GM18861 (cell line): ENCODE data around the gene SMARCB1.

Experiments
- ATAC-seq: cut with Tn5 transposase; IDR thresholded peaks from one replicate; pipeline ENCODE4 v1.9.1; 2021; ENCODE audit not compliant: unreplicated experiment

SMARCB1 gene

DNA sequence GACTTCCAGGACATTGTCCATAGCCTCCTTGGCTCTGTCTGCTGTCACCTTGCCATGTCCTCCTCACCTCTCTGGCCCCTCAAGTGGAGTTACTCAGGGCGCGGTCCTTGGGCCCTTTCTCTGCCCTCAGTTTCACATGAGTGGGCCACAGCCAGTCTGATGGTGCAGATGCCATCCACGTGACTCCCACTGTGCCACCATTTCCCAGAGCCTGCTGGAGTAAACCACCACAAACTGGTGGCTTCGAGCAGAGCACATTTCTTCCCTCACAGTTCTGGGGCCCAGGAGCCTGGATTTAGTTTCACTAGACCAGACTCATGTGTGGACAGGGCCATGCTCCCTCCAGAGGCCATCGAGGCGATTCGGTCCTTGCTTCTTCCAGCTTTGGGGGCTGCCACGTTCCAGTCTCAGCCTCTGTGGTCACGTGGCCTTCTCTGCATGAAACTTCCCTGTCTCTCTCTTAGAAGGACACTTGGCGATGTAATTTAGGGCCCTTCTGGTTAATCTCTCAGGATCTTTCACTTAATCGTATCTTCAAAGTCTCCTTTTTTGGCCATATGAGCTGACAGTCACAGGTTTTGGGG, 14.6 kb downstream of the SMARCB1 start:
- peak; percentile 3 for ATAC-seq

DNA sequence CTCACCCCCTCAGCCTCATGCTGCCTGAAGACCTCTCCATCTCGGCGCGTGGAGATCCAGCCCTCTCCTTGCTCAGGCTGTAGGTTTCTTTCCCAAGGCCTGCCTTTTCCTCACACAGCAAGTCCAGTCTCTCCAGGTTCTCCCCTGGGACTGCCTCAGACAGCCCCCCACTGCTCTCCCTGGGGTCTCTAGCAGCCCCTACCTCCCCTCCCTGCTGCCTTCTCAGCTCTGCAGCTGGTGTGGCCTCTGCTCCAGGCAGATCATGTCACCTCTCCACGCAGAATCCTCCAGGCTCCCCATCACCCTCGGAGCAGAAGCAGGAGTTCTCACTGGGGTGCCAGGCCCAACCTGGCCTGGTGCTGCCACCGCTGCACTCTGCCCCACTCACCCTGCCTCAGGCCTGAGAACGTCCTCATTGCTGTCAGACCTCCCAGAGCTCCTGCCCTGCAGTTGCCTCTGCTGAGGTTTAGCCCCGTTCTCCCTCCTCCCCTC, 15.2 kb downstream of the SMARCB1 start:
- ATAC-seq, result no peak

DNA sequence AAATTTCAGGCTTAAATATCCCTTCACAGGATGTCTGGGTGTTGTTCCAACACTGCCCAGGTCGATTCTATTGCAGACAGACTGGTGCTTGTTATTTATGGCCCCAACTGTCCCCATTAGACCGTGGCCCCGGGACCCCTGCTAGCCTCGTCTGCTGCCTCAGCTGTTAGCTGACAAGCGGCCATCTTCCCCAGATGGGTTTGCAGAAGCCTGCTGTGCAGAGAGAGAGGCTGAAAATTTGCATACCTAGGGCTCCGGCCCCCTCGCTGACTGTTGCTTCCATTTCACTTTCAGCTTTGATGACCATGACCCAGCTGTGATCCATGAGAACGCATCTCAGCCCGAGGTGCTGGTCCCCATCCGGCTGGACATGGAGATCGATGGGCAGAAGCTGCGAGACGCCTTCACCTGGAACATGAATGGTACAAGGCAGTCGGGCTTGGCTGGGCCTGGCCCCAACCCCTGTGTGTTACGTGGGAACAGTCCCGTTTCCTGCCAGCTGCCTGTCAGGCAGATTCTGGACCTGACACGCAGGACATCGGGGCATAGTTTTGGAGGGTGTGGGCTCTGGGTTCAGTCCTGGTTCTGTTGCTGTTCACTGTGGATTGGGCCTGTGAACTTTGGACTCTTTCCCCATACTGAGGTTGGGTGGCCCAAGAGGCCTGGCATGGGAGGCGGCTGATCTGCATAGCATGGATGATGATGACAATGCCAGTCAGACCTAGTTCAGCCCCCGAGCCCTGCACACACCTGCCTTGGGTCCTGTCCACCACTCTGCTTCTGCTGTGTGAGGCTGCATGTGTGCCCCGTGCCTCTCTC, 16.4 kb downstream of the SMARCB1 start:
- no peak for ATAC-seq

DNA sequence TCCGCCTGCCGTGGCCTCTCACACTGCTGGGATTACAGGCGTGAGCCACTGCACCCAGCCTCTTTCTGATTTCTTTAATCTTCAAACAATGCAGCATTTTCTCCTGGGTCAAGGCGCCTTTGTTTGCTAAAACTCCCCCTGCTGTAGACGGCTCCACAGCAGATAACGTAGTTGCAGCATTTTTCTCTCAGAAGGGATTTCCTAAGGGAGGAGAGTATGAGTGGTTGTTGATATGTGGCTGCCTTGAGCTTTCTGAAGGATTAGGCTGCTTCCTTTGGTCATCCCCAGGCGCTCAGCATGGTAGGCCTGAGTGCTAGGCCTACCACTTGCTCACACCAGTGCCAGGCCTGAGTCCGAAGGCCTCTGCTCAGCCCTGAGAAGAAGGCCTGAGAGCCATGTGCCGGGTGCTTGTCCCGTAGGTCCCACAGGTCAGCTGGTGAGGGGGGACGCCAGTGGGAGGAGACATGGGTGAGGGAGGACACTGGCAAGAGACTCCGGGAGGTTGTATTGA, 18.1 kb downstream of the SMARCB1 start:
- ATAC-seq, result no peak

DNA sequence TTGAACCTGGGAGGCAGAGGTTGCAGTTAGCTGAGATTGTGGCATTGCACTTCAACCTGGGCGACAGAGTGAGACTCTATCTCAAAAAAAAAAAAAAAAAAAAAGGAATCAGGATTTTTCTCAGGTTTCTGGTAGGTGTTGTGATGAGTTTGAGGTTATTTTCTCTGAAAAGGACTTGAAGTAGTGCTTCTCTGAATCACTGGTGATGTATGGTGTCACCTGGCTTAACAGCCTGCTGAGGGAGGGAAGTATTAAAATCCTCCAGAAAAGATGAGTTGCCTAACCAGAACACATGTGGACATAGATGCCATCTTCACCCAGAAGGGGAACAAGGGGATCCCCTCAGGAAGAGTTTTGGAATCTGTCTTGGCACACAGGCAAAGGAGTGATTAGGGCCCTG, 20.1 kb downstream of the SMARCB1 start:
- ATAC-seq, result no peak

DNA sequence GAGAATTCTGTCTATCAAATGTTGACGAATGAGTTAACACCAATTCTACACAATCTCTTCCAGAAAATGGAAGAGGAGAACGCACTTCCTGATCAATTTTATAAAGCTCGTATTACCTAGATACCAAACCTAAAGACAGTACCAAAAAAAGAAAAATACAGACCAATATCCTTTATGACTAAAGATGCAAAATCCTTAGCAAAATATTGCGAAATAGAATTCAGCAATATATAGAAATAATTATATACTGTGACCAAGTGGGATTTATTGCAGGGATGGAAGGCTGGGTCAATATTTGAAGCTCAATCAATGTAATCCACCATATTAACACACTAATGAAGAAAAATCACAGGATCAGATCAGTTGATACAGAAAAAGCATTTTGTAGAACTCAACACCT, 25.6 kb downstream of the SMARCB1 start:
- ATAC-seq, result no peak

DNA sequence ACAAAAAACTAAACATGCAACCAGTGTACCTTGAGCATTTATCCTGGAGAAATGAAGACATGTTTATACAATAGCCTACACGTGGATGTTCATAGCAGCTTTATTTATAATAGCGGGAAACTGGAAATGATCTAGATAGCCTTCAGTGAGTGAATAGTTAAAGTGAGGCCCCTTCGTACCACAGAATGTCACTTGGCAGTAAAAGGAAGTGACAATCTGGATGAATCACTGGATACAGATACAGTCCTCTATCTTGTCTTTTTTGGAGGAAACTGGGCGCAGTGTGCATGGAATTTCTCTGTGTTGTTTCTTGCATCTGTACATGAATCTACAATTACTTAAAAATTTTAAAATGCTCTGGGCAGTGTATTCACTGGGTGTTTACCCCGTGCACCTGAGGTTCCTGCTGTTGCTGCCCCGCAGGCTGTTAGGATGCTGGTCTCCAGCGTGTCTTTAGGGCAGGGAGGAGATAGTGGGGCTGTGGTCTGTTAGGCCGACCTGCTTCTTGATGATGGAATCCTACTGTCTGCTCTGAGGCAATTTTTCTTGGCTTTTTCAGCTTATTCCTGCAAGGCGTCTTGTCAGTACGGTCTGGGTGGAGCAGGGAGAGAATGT, 28.9 kb downstream of the SMARCB1 start:
- ATAC-seq, result no peak

DNA sequence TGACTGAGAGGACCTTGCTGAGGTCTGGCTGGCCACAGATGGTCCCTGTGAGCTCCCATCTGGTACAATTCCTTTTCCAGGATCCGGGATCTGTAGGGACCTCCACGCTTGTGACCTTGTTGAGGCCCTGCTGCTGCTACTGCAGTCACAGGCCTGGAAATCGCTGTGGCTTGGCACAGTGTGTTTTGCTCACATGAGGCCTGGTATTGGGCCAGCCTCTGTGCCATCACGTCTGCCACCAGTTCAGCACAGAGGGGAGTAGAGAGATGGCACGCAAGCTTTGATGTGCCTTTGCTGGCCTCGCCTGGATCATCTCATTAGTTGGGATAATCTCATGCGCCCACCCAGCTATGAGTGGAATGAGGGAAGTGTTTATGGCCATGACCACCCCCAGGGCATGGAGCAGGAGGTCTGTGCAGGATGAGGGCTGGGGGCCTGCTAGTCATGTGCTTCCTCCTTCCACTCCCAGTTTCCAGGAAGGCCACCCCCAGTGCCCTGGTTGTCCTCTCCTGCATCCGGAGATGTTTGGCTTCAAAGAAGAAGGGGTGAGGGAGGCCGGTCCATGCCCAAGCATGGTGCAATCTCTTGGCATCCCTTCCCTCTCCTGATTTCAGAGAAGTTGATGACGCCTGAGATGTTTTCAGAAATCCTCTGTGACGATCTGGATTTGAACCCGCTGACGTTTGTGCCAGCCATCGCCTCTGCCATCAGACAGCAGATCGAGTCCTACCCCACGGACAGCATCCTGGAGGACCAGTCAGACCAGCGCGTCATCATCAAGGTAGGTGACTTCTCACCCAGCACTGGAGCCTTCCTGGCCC, 29.6 kb downstream of the SMARCB1 start:
- ATAC-seq, result no peak

DNA sequence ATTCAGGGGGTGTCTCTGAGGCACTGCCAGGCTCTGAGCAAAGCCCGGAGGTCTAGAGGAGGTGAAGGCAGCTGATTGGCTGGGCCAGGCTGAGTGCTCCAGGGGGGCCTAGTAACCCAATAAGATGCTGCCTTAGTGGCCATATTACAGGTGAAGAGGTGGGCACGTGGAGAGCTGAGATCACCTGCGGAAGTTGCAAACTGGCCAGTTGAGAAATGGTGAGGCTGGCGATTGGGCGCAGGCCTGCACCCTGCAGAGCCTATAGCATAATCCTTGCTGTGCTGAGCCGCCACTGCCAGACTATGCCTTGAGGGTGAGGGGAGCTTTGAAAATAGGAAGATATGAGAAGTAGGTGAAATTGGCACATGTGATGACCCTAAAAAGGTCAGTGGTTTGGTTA, 30.4 kb downstream of the SMARCB1 start:
- no peak for ATAC-seq

DNA sequence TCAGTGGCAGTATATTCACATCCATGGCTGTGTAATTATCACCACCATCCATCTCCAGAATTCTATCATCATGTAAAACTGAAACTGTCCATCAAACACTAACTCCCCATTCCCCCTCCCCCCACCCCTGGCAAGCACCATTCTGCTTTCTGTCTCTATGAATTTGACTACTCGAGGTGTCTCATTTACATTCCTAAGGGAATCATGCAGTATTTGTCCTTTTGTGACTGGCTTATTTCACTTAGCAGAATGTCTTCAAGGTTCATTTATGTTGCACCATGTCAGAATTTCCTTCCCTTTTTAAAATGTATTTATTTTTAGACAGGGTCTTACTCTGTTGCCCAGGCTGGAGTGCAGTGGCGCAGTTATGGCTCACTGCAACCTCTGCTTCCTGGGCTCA, 31.8 kb downstream of the SMARCB1 start:
- ATAC-seq, result no peak

DNA sequence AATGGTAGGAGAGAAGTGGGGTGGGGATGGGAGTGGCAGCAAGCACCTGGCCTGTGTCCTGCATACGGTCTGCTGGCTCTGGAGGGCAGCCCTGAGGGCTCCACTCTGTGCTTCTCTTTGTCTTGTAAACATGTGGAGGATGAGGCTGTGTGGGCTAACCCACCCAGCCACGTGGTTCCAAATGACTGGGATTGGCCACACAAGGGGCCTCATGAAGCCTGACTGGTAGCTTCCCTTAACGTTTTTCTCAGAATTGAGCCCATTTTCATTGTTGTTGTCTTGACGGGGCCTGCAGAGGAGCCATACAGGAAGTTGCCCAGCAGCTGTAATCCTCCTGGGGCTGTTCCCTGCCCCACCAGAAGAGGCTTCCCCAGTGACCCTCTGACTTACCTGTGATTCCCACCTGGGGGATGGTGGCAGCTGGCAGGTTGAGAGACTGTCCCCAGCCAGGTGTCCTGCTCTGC, 34.0 kb downstream of the SMARCB1 start:
- no peak for ATAC-seq

DNA sequence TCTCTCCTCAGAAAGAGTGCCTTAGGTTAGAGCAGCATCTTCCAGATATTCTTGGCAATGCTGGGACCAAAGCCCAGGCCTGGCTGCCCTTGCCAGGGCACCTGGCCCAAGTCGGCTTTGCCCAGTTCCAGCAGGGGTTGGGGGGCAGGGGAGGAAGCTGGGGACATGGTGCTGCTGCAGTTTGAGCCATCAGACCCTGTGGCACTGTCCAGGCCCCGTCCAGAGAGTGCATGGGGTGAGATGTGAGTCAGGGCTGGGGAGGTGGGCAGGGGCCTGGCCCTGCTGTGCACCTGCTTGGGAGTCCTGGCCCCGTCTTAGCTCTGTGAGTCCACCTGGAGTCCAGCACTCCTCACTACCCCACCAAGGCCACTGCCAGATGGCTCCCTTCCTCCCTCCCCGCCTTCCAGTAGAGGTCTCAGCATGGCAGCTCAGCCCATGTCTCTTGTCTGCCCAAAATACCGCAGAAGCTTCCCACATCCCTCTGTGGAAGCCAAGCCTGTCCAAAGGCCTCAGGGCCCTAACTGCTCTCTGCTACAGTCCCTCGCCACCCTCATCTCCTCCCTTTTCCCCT, 35.4 kb downstream of the SMARCB1 start:
- ATAC-seq, result no peak

DNA sequence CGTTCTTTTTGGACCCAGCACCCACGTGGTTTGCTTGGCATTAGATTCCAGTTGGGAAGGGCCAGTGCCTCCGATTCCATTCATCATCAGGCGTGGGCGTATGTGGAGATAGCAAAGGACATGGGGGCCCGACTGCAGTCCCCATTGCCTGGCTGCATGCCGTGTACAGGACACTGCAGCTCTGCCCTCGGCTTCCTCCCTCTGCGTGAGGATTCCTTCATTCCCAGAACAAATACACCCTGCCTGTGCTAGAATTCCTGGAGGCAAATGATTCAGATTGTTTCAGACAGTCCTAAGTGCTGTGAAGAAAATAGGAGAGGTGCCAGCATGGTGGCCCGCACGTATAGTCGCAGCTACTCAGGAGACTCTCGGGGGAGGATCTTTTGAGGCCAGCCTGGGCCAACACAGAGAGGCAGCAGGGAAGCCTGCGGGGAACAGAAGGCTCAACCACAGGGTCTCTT, 36.6 kb downstream of the SMARCB1 start:
- no peak for ATAC-seq

DNA sequence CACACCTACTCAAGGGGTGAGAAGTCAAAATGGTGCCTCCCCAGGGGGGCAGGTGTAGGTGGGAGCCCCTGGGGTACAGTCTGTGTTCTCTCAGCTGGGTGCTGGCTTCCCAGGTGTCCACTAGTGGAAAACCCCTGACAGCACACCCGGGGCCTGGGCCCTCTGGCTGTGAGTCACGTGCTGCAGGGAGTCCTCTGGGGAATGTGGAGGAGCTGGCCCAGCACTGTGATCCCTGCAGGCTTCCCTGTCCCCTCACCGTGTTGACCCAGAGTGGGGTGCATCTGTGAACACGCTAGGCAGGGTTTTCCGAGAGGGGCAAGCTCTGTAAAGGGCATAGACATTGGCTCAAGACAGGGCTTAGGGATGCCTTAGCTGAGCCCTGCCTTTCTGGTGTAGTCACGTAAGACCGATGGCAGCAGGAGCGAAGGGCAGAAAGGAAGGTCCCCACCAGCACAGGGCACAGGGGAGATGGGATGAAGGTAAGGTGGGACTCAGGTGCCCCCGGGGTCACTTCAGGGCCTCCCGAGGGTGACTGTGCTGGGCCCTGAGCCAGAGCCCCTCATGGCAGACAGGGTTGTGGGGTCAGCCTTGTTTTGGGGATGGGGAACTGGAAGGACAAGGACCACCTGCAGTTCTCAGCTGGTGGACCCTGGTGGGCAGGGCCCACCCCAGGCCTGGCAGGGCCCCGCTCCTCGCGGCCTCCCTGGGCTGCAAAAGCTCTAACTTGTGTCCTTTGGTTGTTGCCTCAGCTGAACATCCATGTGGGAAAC, 37.9 kb downstream of the SMARCB1 start:
- no peak for ATAC-seq

DNA sequence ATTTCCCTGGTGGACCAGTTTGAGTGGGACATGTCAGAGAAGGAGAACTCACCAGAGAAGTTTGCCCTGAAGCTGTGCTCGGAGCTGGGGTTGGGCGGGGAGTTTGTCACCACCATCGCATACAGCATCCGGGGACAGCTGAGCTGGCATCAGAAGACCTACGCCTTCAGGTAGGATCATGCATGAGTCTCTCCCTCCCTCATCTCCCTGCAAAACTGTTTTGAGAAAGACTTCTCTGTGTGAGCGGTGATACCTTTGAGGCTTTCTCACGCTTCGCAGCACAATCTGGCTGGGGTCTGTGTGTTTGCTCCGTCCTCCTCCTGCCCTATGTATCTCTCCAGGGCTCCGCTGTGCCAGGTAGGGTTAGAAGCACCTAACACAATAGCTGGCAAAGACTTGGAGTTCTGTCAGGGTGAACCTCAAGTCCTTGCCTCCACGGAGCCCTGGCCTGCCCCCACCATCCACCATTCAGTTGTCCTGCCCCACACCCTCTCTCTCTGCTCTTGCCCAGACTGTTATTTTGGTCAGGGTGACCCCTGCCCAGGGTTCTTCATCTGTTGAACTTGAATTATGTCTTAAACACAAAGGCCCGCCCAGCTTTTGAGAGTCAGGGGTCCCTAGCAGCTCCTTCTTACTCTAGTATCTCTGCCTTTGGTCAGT, 38.6 kb downstream of the SMARCB1 start:
- ATAC-seq, result no peak

DNA sequence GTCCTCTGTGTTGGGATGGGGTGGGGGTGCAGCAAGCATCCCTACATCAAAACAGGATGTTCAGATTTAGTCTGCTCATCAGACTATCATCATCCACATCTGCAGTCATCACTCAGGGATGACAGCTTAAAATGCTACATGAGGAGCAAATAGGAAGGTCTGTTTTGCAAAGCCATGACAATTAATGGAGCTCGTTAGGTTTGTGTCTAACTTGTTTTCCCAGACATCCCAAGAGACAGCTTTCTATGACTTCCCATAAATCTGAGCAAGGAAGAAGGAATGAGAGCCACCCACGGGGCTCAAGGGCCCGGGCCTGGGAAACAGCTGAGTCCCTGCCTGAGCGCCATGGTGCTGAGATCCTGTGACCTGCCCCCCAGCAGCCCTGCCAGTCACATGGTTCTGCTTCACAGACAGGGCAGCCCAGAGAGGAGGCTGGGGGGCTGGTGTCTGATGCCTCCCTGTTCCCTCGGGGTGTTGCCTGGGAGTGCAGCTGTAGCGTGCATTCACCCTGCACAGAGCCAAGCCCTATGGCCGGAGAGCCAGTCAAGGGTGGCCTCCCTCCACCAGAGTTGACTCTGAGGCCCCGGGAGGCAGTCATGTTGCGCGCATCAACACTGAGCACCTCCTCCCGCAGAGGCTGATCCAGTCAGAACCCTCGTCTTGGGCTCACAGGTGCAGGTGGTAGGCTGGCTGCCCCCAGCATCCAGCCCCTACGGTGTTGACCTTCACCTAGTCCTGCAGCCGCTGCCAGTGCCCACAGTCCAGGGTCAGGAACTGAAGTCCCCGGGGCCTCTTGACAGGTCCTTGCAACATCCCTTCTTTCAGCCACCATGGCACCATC, 40.0 kb downstream of the SMARCB1 start:
- ATAC-seq, result no peak

DNA sequence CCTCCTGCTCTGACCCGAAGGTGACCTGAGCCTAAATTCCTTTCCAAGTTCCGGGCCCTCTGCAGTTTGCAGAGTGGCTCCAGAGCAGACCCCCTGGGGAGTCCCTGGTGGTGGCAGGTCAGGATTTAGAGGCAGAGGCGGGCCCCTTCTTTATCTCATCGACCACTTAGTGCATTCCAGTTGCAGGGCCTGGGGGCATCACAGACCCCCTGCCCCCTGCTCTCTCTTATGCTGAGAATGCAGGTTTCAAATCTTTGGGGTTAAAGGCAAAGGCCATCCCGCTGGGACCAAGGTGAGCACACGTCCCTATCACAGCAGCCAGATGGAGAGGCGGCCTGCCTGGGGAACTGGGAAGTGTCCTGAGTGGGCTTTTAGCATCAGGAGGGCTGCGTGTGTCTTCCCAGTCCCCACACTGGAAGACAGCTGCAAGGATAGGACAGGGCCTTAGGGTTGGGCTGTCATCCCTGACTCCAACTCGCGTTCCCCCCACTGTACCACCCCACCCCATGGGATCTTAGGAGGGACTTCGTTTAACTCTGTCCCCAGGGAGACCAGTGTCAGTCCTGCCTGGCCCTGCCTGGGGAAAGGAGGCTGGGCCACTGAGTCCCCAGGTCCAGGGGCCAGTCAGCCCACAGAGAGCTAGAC, 40.7 kb downstream of the SMARCB1 start:
- no peak for ATAC-seq
